Suppressor macrophage treated with lipopolysaccharide for 1 hour (primary cell): ENCODE data around the gene TMEM126B.
"Not testable (repeated sequence)": the region's sequence is repeated elsewhere in the genome, so short reads cannot be mapped to it uniquely, and the experiment has no call there.

Experiments
- DNase-seq, 3 donors: peaks; one replicate each; pipeline ENCODE4 v3.0.0-alpha.2; 2020 to 2022

The TMEM126B gene

DNA sequence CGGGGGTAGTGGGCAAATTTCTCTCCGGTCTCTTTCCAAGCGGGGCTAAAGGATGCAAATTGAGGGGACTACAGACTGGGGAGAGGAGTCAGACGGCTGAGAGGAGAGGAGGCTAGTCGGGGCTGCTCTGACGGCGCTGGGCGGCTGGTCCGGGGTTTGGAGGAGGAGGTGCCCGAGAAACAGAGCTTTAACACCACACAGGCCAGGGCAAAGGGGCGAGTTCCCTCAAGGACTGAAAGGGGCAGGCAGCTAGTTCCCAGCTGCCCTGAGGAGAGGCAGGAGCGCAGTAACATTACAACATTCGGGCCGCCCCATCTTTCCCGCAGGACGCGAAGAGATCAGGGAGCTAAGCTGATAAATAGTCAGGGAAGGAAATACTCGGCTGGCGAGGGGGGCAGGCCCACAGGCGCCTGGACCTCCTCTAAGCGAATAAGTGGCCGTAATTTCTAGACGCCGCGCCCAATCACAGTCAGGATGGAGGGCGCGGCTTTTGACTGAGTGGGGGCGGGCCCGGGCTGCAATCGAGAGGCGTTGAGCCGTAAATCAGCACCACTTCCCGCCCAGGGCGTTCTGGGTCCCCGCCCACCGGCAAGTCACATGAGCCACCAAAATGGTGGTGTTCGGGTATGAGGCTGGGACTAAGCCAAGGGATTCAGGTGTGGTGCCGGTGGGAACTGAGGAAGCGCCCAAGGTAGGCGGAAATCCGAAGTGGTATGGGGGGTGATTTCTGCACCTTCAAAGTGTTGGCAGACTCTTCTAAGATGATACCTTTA is at the start of gene TMEM126B:
Gene TMEM126B, plus strand, starts transcription at position 596 of the 773 bp plus-strand sequence. Its CDS starts 15 bp downstream, at position 611.
- peak; percentile 99 for DNase-seq

DNA sequence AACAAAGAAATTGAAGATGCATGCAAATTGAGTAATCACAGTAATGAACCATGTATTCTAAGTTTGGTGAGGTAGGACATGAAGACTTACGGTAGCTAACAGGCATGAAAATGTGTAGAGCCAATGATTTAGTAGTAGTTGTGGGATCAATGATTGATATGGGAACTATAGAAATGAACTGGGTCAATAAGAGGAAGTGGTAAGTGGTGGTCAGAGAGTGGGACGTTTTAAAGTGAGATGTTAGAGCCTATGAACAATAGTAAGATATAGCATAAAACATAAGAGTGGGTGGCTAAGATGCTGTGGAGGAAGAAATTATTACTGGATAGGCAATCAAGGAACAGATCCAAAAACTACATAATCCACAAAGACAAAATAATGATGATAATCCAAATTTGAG is 46.3 kb upstream of the TMEM126B start:
- no peak for DNase-seq

GRCh38 chr11:85589373-85589772 is 39.0 kb upstream of the TMEM126B start:
- no peak for DNase-seq

DNA sequence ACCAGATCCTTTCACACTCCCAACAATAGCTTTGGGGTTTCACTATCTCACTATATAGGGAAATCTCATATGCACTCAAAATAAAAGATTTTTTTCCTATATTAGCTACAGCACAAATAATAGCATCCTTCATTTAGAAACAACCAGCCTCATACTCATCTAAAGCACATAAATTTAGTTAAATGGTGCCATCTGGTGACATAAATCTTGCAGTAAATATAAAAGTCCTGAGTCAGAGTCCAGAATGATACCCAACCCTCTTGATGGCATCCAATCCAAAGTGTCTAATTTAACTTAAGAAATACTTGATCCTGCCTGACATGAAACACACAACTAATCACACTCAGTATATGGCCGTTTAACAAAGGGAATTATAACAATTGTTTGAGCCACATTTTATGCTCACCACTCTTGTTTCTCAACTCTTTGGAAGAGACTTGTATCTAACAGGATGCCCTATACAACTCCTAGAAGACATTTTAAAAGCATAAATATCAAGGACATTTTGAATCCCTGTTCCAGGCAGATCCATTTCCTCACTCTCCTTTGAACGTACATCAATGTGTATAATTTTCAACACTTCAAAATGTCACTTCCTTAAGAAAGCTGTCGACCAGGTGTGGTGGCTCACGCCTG is 37.4 kb upstream of the TMEM126B start:
- peak; percentile 14 to 38 (median 31) for DNase-seq

GRCh38 chr11:85595285-85595884 is 33.0 kb upstream of the TMEM126B start:
- DNase-seq = peak; percentile 65 to 83 (median 80)

DNA sequence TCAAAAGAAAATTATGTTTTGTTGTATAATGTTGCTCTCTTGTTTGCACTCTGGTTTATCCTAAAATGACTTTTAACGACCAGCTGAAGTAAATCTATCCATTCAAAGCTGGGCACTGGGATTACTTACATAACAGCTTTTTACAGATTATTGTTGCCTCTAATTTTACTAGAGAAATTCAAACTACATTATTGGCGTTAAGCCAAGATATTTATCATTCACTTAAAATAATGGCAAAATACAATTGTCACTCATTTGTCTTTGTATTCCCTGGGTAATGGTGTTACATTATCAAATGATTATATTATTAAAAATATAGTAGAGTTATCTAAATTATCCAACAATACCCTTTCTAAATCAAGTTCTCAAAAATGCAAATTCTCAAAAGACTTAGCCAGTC is 31.5 kb upstream of the TMEM126B start:
- no peak for DNase-seq

DNA sequence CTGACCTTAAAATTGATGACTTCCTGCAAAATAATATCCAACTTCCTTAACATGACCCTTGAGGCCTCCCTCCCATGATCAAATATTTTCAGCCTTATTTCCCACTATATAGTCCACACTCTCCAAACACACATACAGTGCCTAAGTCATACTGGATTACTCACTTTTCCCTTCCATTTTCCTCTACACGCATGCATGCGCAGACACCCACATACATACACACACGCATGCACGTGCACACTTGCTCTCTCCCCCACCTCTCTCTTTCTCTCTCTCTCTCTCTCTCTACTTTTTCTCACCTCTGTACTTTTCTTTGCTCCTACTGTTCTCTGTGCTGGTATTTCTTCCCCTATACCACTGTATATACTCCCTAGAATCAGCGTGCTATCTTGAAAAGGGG is 29.3 kb upstream of the TMEM126B start:
- DNase-seq = no peak

- DNase-seq = peak; percentile 54 to 62 (median 55)
These were observed 25.7 kb upstream of the TMEM126B start for GRCh38 chr11:85602526-85603213.

DNA sequence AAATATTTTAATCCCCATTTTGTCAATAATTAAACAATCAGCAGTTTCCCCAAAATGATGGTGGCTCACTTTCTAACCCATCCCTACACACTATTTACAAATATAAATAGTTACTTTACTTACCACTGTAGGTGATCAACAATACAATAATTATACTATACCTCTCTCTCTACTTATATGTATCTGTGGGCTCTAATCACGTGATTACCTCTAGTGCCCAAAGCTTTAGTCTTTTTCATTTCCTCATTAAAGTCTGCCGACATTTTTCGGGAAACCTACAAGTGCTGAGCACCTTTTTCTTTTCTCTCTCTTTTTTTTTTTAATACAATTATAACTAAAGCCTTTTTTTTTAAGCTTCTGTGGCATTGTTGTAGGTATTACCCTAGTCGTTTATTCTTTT is 25.2 kb upstream of the TMEM126B start:
- no peak for DNase-seq

- DNase-seq = not testable (repeated sequence)
These were observed 22.2 kb upstream of the TMEM126B start for GRCh38 chr11:85606237-85606636.

DNA sequence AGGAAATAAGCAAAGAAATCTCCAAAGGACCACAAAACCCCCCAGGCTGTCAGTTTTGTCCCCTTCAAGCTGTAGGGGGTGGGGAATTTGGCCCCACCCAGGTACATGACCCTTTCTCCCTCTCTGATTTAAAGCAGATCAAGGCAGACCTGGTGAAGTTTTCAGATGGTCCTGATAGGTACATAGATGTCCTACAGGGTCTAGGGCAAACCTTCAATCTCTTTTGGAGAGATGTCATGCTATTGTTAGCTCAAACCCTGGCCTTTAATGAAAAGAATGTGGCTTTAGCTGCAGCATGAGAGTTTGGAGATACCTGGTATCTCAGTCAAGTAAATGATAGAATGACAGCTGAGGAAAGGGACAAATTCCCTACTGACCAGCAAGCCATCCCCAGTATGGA is 19.8 kb upstream of the TMEM126B start:
- not testable (repeated sequence) for DNase-seq

DNA sequence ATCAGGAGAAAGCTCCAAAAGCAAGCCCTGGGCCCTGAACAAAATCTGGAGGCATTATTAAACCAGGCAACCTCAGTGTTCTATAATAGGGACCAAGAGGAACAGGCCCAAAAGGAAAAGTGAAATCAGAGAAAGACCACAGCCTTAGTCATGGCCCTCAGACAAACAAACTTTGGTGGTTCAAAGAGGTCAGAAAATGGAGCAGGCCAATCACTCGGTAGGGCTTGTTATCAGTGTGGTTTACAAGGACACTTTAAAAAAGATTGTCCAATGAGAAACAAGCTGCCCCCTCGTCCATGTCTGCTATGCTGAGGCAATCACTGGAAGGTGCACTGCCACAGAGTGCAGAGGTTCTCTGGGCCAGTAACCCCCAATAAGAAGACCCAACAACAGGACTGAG is 19.1 kb upstream of the TMEM126B start:
- DNase-seq = peak in 2 of 3 donors; percentile 9 to 26

- DNase-seq = peak; percentile 75 to 83 (median 78)
These were observed 16.8 kb upstream of the TMEM126B start for GRCh38 chr11:85611643-85612042.

- no peak for DNase-seq
These were observed 8.9 kb upstream of the TMEM126B start for GRCh38 chr11:85619499-85619898.

GRCh38 chr11:85620256-85620655 is 8.1 kb upstream of the TMEM126B start:
- DNase-seq = no peak

DNA sequence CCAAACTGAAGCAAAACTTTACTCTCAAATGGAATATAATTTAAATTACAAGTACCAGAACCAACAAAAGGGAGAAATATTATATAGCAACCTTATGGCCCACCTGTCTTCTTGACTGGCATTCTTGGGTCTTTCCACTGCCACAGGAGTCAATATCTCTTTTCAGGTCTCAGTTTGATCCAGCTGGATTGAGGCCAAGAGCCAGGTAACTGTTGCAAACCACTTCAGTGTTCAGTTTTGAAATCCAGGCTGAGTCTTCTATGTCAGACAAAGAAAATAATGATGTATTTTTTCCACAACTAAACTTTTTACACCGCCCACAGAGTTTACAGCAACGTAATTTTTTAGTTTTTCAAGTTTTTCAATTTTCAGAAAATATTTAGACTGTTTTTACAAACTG is 1.9 kb upstream of the TMEM126B start:
- no peak for DNase-seq

DNA sequence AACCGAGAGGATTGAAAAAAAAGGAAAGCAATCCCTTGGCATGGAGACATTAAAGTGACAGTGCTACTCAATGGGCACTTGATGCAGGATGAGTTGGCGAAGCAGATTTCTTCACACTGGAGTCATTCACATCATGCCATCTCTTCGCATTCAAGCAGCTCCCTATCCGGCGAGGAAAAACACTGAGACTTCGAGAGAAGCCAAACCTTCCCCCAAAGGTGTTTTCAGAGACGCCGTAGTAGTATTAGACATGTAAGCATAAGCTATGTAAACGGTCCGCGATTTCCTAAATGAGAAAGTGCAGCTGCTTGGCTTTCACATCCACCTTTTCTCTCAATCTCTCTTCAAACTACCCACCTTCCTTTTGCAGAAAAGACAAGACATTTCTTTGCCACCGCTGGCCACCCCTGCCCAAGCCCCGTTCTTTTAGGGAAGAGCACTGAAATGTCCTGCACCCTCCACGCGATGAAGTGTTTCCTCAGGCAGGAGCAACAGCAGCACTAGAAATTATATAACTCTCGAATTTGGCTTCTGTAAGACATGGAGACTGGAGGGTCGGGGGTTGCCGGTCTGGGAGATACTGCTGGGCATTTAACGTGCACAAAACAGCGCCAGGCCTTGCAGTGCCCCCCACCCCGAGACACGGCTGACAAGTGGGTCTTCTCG is 928 bp upstream of the TMEM126B start, which contains the start of gene DLG2:
Gene DLG2, minus strand, starts transcription at position 13 of the 666 bp plus-strand sequence.
- peak; percentile 35 to 47 (median 45) for DNase-seq

DNA sequence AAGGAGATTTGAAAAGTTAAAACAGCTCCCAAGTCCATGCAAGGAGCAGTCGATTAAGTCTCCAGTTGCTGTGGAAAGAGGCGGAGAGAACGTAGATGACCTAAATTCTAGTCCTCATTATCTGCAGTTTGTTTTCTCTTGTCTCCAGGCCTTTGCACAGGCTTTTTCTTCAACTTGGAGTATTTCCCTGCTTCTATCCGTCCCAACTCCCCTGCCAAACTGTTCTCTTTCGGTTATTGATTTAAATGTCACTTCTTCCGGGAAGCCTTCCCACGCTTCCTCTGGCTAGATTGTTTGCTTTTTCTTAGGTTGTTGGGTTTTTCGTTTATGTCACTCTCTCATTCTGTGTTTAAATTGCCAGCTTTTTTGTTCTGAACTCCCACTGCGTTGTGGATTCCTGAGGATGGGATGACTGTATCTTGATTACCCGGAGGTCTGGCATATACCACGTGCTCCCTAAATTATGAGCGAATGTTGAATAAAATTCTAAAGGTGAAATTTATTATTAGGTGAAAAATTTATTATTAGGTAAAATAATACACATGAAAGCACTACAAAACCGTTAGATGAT is 463 bp downstream of the TMEM126B start:
- DNase-seq = peak; percentile 52 to 77 (median 57)

- DNase-seq = no peak
These were observed 6.4 kb downstream of the TMEM126B start for GRCh38 chr11:85634747-85635146.

DNA sequence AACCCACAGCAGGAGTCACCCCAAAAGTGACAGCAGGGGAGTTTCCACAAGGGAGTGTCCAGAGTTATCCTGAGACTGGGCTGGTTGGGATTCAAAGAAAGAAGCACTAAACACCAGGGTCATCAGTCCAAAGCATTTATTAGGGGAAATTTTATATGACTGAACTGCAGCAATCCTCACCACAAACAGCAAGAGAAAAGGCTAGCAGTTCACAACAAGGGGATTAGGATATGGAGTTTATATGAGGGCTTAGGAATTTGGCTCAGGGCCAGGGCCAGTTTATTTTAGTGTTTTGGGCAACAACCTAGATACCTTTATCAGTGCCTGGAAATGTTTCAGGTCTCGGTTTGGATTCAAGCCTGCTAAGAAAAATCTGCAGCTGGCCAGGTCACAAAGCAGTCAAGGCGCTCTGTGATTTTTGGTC is 14.8 kb downstream of the TMEM126B start:
- peak; percentile 69 to 90 (median 78) for DNase-seq

GRCh38 chr11:85647078-85647477 is 18.7 kb downstream of the TMEM126B start:
- DNase-seq = no peak
